Measurements from ENCODE around the gene DENND6B.

- TF ChIP-seq CTCF (IDR thresholded peaks at IDR 0.05; ENCODE audit: extremely low read depth in 1 of 2, insufficient read depth in 1 of 2, low read depth in 1 of 2, low read length in 2 of 2) (no peak), EZH2 (IDR thresholded peaks at IDR 0.05; ENCODE audit: borderline replicate concordance, low read depth, low read length, severe bottlenecking) (no peak), POLR2A (IDR thresholded peaks at IDR 0.05; ENCODE audit: low read depth, low read length) (no peak)
These were observed 12.7 kb downstream of the DENND6B start for GRCh38 chr22:50314081-50314454.

Measured in endothelial cell of umbilical vein (primary cell).